Measurements from ENCODE around the gene CTCFL. TPM values are rescaled to one million over a fixed set of nuclear protein-coding genes. Genes with fewer than 3 reads are reported as not detected.

The CTCFL gene
- total RNA-seq, 2 experiments from 2014 or later, result 0.63 TPM; not detected in 1

- BruUV-seq (replicated peaks), result no TSS peak
- DNase-seq (ENCODE audit: low spot score), result no peak
- no peak overlapping the region for H2AFZ ChIP-seq (ENCODE audit: low read length)
- TF ChIP-seq CTCF (conservative IDR thresholded peaks at IDR 0.05; ENCODE audit: low read length) (no peak), EZH2phosphoT487 (IDR thresholded peaks at IDR 0.05; ENCODE audit: borderline replicate concordance, low read depth, low read length) (no peak)
- H3K9me2 ChIP-seq (ENCODE audit: insufficient read depth, low read length), result no peaks in the 10 kb centered on the region
- H3K4me1 ChIP-seq (ENCODE audit: insufficient read depth, low read length, poor library complexity, severe bottlenecking), result peaks cover 19% of the 10 kb centered on the region
- intact Hi-C loops (cut with micrococcal nuclease; ENCODE audit: unreplicated experiment), result no loop called here
- no peak overlapping the region for H3K4me3 ChIP-seq (ENCODE audit: low read depth, low read length, poor library complexity, severe bottlenecking)
- H3K79me2 ChIP-seq (ENCODE audit: insufficient read depth, low read depth, low read length), result no peaks in the 10 kb centered on the region
- no peak overlapping the region for H3K27ac ChIP-seq (ENCODE audit: low read depth, low read length, poor library complexity, severe bottlenecking)
- no peak overlapping the region for H3K4me2 ChIP-seq (ENCODE audit: low read length)
- POLR2A ChIA-PET, result no interaction called here
- no peaks in the 10 kb centered on the region for H3K9me3 ChIP-seq (ENCODE audit: low read length)
- no peaks in the 10 kb centered on the region for H3K36me3 ChIP-seq (ENCODE audit: insufficient read depth, low read length)
- no peaks in the 10 kb centered on the region for H4K20me1 ChIP-seq (ENCODE audit: insufficient read depth, low read length)
- CTCF ChIA-PET (ENCODE audit: unreplicated experiment), result no interaction called here
Measured at GRCh38 chr20:57457243-57458095, 67.5 kb downstream of the CTCFL start.

- no peak overlapping the region for H3K4me2 ChIP-seq (ENCODE audit: low read length)
- H3K4me3 ChIP-seq (ENCODE audit: low read depth, low read length, poor library complexity, severe bottlenecking), result no peak overlapping the region
- no peak overlapping the region for H2AFZ ChIP-seq (ENCODE audit: low read length)
- H3K36me3 ChIP-seq (ENCODE audit: insufficient read depth, low read length), result no peaks in the 10 kb centered on the region
- no peaks in the 10 kb centered on the region for H3K79me2 ChIP-seq (ENCODE audit: insufficient read depth, low read depth, low read length)
- DNase-seq (ENCODE audit: low spot score), result no peak
- no TSS peak for BruUV-seq (replicated peaks)
- POLR2A ChIA-PET, result no interaction called here
- no peak overlapping the region for H3K27ac ChIP-seq (ENCODE audit: low read depth, low read length, poor library complexity, severe bottlenecking)
- CTCF ChIA-PET (ENCODE audit: unreplicated experiment), result interaction anchor here (0.5 kb wide), 1 partner anchor 8 kb away, joined by 3 read pairs; no protein-coding TSS in a partner anchor
- intact Hi-C loops (cut with micrococcal nuclease; ENCODE audit: unreplicated experiment), result no loop called here
- H3K4me1 ChIP-seq (ENCODE audit: insufficient read depth, low read length, poor library complexity, severe bottlenecking), result peaks cover 33% of the 10 kb centered on the region
- no peaks in the 10 kb centered on the region for H3K9me3 ChIP-seq (ENCODE audit: low read length)
- no peaks in the 10 kb centered on the region for H3K9me2 ChIP-seq (ENCODE audit: insufficient read depth, low read length)
- TF ChIP-seq EZH2phosphoT487 (IDR thresholded peaks at IDR 0.05; ENCODE audit: borderline replicate concordance, low read depth, low read length) (no peak), CTCF (conservative IDR thresholded peaks at IDR 0.05; ENCODE audit: low read length) (no peak)
- no peaks in the 10 kb centered on the region for H4K20me1 ChIP-seq (ENCODE audit: insufficient read depth, low read length)
Measured at GRCh38 chr20:57456116-57456515, 68.8 kb downstream of the CTCFL start.

GRCh38 chr20:57455386-57455785, 69.6 kb downstream of the CTCFL start:
- H3K27ac ChIP-seq (ENCODE audit: low read depth, low read length, poor library complexity, severe bottlenecking), result no peak overlapping the region
- intact Hi-C loops (cut with micrococcal nuclease; ENCODE audit: unreplicated experiment), result no loop called here
- no peak overlapping the region for H2AFZ ChIP-seq (ENCODE audit: low read length)
- H3K4me3 ChIP-seq (ENCODE audit: low read depth, low read length, poor library complexity, severe bottlenecking), result no peak overlapping the region
- H3K36me3 ChIP-seq (ENCODE audit: insufficient read depth, low read length), result no peaks in the 10 kb centered on the region
- H3K9me3 ChIP-seq (ENCODE audit: low read length), result no peaks in the 10 kb centered on the region
- no peak for TF ChIP-seq CTCF (conservative IDR thresholded peaks at IDR 0.05; ENCODE audit: low read length)
- no peak for TF ChIP-seq EZH2phosphoT487 (IDR thresholded peaks at IDR 0.05; ENCODE audit: borderline replicate concordance, low read depth, low read length)
- no peak for DNase-seq (ENCODE audit: low spot score)
- CTCF ChIA-PET (ENCODE audit: unreplicated experiment), result interaction anchor here (0.5 kb wide), 1 partner anchor 9 kb away, joined by 3 read pairs; no protein-coding TSS in a partner anchor
- no peaks in the 10 kb centered on the region for H4K20me1 ChIP-seq (ENCODE audit: insufficient read depth, low read length)
- POLR2A ChIA-PET, result no interaction called here
- H3K4me1 ChIP-seq (ENCODE audit: insufficient read depth, low read length, poor library complexity, severe bottlenecking), result peaks cover 40% of the 10 kb centered on the region
- H3K4me2 ChIP-seq (ENCODE audit: low read length), result peak overlapping the region; percentile 18; the same call in 1 of the 2 replicates
- H3K9me2 ChIP-seq (ENCODE audit: insufficient read depth, low read length), result no peaks in the 10 kb centered on the region
- BruUV-seq (replicated peaks), result no TSS peak
- no peaks in the 10 kb centered on the region for H3K79me2 ChIP-seq (ENCODE audit: insufficient read depth, low read depth, low read length)

Data from OCI-LY7 (cell line).